ENCODE measurements around the gene INSR.

Gene INSR

GRCh38 chr19:7258840-7259395 is 35.3 kb downstream of the INSR start:
- no peak for TF ChIP-seq CTCF (conservative IDR thresholded peaks at IDR 0.05; ENCODE audit: control insufficient read depth, insufficient read depth, low read depth, low read length)
- no peak for DNase-seq (ENCODE audit: low read depth)
- no peak overlapping the region for H3K4me3 ChIP-seq (ENCODE audit: control insufficient read depth, low read depth, low read length)

GRCh38 chr19:7258041-7258839 is 36.0 kb downstream of the INSR start:
- no peak for DNase-seq (ENCODE audit: low read depth)
- H3K4me3 ChIP-seq (ENCODE audit: control insufficient read depth, low read depth, low read length) = no peak overlapping the region
- TF ChIP-seq CTCF (conservative IDR thresholded peaks at IDR 0.05; ENCODE audit: control insufficient read depth, insufficient read depth, low read depth, low read length) = no peak

- H3K4me3 ChIP-seq (ENCODE audit: control insufficient read depth, low read depth, low read length) = no peak overlapping the region
- TF ChIP-seq CTCF (conservative IDR thresholded peaks at IDR 0.05; ENCODE audit: control insufficient read depth, insufficient read depth, low read depth, low read length) = no peak
- peak; percentile 73 for DNase-seq (ENCODE audit: low read depth)
Observed at GRCh38 chr19:7257148-7258040, 36.8 kb downstream of the INSR start.

- no peak overlapping the region for H3K4me3 ChIP-seq (ENCODE audit: control insufficient read depth, low read depth, low read length)
- DNase-seq (ENCODE audit: low read depth) = no peak
- no peak for TF ChIP-seq CTCF (conservative IDR thresholded peaks at IDR 0.05; ENCODE audit: control insufficient read depth, insufficient read depth, low read depth, low read length)
Observed at GRCh38 chr19:7255631-7256030, 38.6 kb downstream of the INSR start.

- no peak for DNase-seq (ENCODE audit: low read depth)
- H3K4me3 ChIP-seq (ENCODE audit: control insufficient read depth, low read depth, low read length) = no peak overlapping the region
- TF ChIP-seq CTCF (conservative IDR thresholded peaks at IDR 0.05; ENCODE audit: control insufficient read depth, insufficient read depth, low read depth, low read length) = no peak
Observed at GRCh38 chr19:7255119-7255518, 39.1 kb downstream of the INSR start.

GRCh38 chr19:7254590-7254989 is 39.6 kb downstream of the INSR start:
- H3K4me3 ChIP-seq (ENCODE audit: control insufficient read depth, low read depth, low read length) = no peak overlapping the region
- DNase-seq (ENCODE audit: low read depth) = no peak
- TF ChIP-seq CTCF (conservative IDR thresholded peaks at IDR 0.05; ENCODE audit: control insufficient read depth, insufficient read depth, low read depth, low read length) = no peak

Data from fibroblast of mammary gland (primary cell).